Endothelial cell of umbilical vein (primary cell): Measurements from ENCODE around the gene AKAP6.

Experiments used
- JUN ChIP-seq: IDR thresholded peaks from 2 replicates; pipeline ENCODE4 v1.6.1; 2011; ENCODE audit warnings: borderline replicate concordance, low read depth; ENCODE audit not compliant: insufficient read length, insufficient read depth
- TF ChIP-seq, protein P1 (sequence below), 2 donors: IDR thresholded peaks; 1 replicate in 1 of 2; 2 replicates in 1 of 2; pipeline ENCODE4 v1.5.1; 2011; ENCODE audit warnings: low read length in 2 of 2, mild to moderate bottlenecking in 2 of 2, moderate library complexity in 2 of 2, control low read depth in 1 of 2, inconsistent platforms in 1 of 2, low read depth in 1 of 2; ENCODE audit not compliant: insufficient read depth in 1 of 2; ENCODE audit errors: extremely low read depth in 1 of 2

DNA sequence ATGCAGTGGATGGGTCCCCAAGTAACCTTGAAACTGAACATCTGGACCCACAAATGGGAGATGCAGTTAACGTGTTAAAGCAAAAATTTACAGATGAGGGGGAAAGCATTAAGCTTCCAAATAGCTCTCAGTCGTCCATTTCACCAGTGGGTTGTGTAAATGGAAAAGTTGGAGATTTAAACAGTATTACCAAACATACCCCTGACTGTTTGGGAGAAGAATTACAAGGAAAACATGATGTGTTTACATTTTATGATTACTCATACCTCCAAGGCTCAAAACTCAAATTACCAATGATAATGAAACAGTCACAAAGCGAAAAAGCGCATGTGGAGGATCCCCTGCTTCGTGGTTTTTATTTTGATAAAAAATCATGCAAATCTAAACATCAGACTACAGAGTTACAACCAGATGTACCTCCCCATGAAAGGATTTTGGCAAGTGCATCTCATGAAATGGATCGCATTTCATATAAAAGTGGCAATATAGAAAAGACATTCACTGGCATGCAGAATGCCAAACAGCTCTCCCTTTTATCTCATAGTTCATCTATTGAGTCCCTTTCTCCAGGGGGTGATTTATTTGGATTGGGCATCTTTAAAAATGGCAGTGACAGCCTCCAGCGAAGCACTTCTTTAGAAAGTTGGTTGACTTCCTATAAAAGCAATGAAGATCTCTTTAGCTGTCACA lies 493.0 kb downstream of the AKAP6 start:
- TF ChIP-seq, protein P1, sequence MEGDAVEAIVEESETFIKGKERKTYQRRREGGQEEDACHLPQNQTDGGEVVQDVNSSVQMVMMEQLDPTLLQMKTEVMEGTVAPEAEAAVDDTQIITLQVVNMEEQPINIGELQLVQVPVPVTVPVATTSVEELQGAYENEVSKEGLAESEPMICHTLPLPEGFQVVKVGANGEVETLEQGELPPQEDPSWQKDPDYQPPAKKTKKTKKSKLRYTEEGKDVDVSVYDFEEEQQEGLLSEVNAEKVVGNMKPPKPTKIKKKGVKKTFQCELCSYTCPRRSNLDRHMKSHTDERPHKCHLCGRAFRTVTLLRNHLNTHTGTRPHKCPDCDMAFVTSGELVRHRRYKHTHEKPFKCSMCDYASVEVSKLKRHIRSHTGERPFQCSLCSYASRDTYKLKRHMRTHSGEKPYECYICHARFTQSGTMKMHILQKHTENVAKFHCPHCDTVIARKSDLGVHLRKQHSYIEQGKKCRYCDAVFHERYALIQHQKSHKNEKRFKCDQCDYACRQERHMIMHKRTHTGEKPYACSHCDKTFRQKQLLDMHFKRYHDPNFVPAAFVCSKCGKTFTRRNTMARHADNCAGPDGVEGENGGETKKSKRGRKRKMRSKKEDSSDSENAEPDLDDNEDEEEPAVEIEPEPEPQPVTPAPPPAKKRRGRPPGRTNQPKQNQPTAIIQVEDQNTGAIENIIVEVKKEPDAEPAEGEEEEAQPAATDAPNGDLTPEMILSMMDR (IDR thresholded peaks at IDR 0.05; ENCODE audit: extremely low read depth in 1 of 2, insufficient read depth in 1 of 2, low read depth in 1 of 2, low read length in 2 of 2) = no peak
- TF ChIP-seq JUN = no peak
